IPS-15b (cell line): ENCODE measurements around the gene TPRX1.

Source experiments
- H3K27me3 ChIP-seq: one replicate; pipeline ENCODE4 v1.6.1; 2013; ENCODE audit warnings: low read length; ENCODE audit not compliant: control insufficient read depth, insufficient read depth
- H3K36me3 ChIP-seq: one replicate; pipeline ENCODE4 v1.6.1; 2013; ENCODE audit warnings: low read length; ENCODE audit not compliant: control insufficient read depth, insufficient read depth
- H3K4me1 ChIP-seq: one replicate; pipeline ENCODE4 v1.6.1; 2013; ENCODE audit warnings: mild to moderate bottlenecking, low read length; ENCODE audit not compliant: control insufficient read depth, insufficient read depth
- H3K4me3 ChIP-seq: one replicate; pipeline ENCODE4 v1.5.1; 2013; ENCODE audit warnings: low read depth, low read length
- H3K9ac ChIP-seq: one replicate; pipeline ENCODE4 v1.6.1; 2013; ENCODE audit warnings: low read depth, mild to moderate bottlenecking, low read length
- H3K9me3 ChIP-seq: one replicate; pipeline ENCODE4 v1.6.1; 2013; ENCODE audit warnings: mild to moderate bottlenecking, low read length; ENCODE audit not compliant: control insufficient read depth, insufficient read depth

Gene TPRX1

DNA sequence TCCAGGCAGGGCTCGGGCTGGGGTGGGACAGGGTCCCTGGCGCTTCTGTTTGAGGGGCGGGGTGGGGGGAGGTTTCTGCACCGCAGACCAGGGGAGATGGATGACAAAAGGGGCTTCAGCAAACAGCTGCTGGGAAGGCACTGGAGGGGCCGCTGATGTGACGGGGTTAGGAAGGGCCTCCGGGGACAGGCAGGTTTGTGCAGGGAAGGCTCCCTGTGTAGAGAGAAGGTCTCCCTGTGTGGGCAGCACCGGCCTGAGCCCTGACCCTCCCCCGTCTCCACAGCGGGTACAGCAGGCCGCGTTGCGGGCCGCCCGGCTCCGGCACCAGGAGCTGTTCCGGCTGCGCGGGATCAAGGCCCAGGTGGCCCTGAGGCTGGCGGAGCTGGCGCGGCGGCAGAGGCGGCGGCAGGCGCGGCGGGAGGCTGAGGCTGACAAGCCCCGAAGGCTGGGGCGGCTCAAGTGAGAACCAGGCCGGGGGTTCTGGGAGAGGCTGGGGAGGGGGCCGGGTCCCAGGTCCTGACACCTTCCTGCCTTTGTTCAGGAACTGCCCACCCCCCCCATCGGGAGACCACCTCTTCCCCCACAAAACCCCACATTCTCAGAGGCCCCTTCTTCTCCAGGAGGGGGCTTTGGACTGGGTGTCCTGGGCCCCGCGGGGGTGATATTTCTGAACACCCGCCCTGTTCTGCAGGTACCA lies 49.1 kb downstream of the TPRX1 start:
- Histone ChIP-seq H3K4me3 (no peak overlapping the region), H3K9me3 (no peaks in the 10 kb centered on the region), H3K4me1 (no peaks in the 10 kb centered on the region), H3K9ac (no peak overlapping the region), H3K36me3 (peaks cover 72% of the 10 kb centered on the region), H3K27me3 (no peaks in the 10 kb centered on the region)

DNA sequence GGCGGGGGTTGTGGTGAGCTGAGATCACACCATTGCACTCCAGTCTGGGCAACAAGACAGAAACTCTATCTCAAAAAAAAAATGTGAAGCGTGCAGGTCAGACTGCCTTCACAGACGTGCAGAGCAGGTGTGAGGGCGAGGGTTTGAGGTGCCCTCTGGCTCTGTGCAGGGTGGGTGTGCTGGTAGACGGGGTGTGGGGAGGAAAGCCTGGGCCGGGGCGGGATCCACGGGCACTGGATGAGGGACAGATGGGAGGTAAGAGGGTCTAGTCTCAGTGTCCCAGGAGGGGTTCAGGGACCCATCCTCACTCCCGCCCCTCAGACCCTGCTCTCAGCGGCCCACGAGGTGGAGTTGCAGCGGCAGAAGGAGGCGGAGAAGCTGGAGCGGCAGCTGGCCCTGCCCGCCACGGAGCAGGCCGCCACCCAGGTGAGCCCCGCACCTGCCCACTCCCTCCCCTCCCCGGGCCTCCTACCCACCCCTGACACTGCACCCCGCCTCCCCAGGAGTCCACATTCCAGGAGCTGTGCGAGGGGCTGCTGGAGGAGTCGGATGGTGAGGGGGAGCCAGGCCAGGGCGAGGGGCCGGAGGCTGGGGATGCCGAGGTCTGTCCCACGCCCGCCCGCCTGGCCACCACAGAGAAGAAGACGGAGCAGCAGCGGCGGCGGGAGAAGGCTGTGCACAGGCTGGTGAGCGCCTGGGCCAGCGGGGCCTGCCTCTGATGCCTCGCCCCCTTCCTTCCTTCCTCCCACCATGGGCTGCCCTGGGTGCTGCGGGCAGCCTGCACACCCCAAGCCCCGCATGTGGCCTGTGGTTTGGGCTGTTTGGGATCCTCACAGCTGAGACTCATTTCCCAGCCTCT lies 49.9 kb downstream of the TPRX1 start:
- Histone ChIP-seq H3K4me1 (no peaks in the 10 kb centered on the region), H3K9me3 (no peaks in the 10 kb centered on the region), H3K4me3 (no peak overlapping the region), H3K9ac (no peak overlapping the region), H3K27me3 (no peaks in the 10 kb centered on the region), H3K36me3 (peaks cover 74% of the 10 kb centered on the region)

DNA sequence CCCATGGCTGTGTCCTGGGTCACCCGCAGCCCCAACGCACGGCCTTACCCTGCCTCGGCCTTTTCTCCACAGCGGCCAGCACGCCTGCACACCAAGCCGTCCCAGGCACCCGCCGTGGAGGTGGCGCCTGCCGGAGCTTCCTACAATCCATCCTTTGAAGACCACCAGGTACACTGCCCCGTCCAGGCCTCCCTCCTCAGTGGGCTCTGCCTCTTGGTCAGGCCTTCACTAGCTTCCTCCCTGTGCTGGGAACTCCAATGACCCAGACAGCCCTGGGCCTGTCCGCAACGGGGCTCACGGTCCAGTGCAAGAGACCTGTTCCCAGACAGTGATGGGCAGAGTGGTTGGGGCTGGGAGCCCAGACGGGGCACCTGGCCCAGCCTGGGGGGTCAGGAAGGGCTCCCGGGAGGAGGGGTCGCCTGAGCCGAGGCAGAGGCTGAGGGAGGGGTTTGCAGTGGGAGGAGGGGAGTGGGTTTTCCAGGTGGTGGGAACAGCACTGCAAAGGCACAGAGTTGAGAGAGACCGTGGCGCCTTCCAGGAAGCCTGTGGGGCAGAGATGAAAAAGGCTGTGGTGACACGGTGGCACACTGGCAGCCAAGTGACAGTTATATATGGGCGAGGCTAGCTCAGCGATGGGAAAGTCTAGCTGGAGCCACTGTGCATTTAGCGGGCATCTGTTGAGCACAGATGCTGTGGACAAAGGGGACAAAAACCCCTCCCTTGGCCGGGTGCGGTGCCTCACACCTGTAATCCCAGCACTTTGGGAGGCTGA lies 51.7 kb downstream of the TPRX1 start:
- Histone ChIP-seq H3K4me3 (no peak overlapping the region), H3K36me3 (peaks cover 81% of the 10 kb centered on the region), H3K27me3 (no peaks in the 10 kb centered on the region), H3K9me3 (no peaks in the 10 kb centered on the region), H3K9ac (no peak overlapping the region), H3K4me1 (no peaks in the 10 kb centered on the region)
